ENCODE results near the gene CNTNAP2. TPM values are rescaled to one million over a fixed set of nuclear protein-coding genes. Genes with fewer than 3 reads are reported as not detected.

CNTNAP2 gene
- total RNA-seq, 1 experiment from 2014 or later, result 0.03 TPM

- TF ChIP-seq REST (IDR thresholded peaks at IDR 0.05; ENCODE audit: insufficient read depth in 1 of 2, low read depth in 2 of 2, low read length in 1 of 2), result no peak
- no peak for TF ChIP-seq POLR2AphosphoS5 (IDR thresholded peaks at IDR 0.05; ENCODE audit: low read depth, low read length)
- TF ChIP-seq TCF7L2 (IDR thresholded peaks at IDR 0.05; ENCODE audit: low read depth, low read length), result no peak
- TF ChIP-seq SIN3A (IDR thresholded peaks at IDR 0.05; ENCODE audit: borderline replicate concordance, insufficient read depth, low read depth, low read length), result no peak
- TF ChIP-seq CTCF (IDR thresholded peaks at IDR 0.05), result no peak
- CTCF ChIA-PET, result no interaction called here
- DNase-seq (ENCODE audit: low read depth, low spot score), result no peak
- no TSS peak for BruUV-seq (replicated peaks)
- no peaks in the 10 kb centered on the region for H3K36me3 ChIP-seq (ENCODE audit: control insufficient read depth, insufficient read depth, low read length)
- H3K4me3 ChIP-seq (ENCODE audit: low read depth in 2 of 2, low read length in 2 of 2), result no peak overlapping the region
- H3K27ac ChIP-seq (ENCODE audit: low read length), result no peak overlapping the region
- in situ Hi-C loops (cut with HindIII; ENCODE audit: low pct_unique_long_range_greater_than_20kb, low sequenced_read_pairs), result no loop called here
- no peak for ATAC-seq
- POLR2A ChIA-PET, result no interaction called here
- H3K27me3 ChIP-seq (ENCODE audit: control insufficient read depth, insufficient read depth, low read length), result peaks cover 20% of the 10 kb centered on the region
- no peaks in the 10 kb centered on the region for H3K9me3 ChIP-seq (ENCODE audit: control insufficient read depth, insufficient read depth, low read depth, low read length)
- intact Hi-C loops (cut with micrococcal nuclease; ENCODE audit: unreplicated experiment), result no loop called here
- no peaks in the 10 kb centered on the region for H3K4me1 ChIP-seq (ENCODE audit: control insufficient read depth, insufficient read depth, low read length)
These were observed 2278.0 kb downstream of the CNTNAP2 start for GRCh38 chr7:148394582-148394981.

GRCh38 chr7:148395352-148395811 lies 2278.8 kb downstream of the CNTNAP2 start:
- peaks cover 22% of the 10 kb centered on the region for H3K27me3 ChIP-seq (ENCODE audit: control insufficient read depth, insufficient read depth, low read length)
- intact Hi-C loops (cut with micrococcal nuclease; ENCODE audit: unreplicated experiment) (no loop called here), in situ Hi-C loops (cut with HindIII; ENCODE audit: low pct_unique_long_range_greater_than_20kb, low sequenced_read_pairs) (no loop called here)
- no TSS peak for BruUV-seq (replicated peaks)
- ChIA-PET POLR2A (no interaction called here), CTCF (no interaction called here)
- H3K27ac ChIP-seq (ENCODE audit: low read length), result no peak overlapping the region
- no peak for ATAC-seq
- no peak for DNase-seq (ENCODE audit: low read depth, low spot score)
- H3K4me3 ChIP-seq (ENCODE audit: low read depth in 2 of 2, low read length in 2 of 2), result no peak overlapping the region
- H3K36me3 ChIP-seq (ENCODE audit: control insufficient read depth, insufficient read depth, low read length), result no peaks in the 10 kb centered on the region
- no peaks in the 10 kb centered on the region for H3K4me1 ChIP-seq (ENCODE audit: control insufficient read depth, insufficient read depth, low read length)
- no peak for TF ChIP-seq REST (IDR thresholded peaks at IDR 0.05; ENCODE audit: insufficient read depth in 1 of 2, low read depth in 2 of 2, low read length in 1 of 2)
- no peak for TF ChIP-seq SIN3A (IDR thresholded peaks at IDR 0.05; ENCODE audit: borderline replicate concordance, insufficient read depth, low read depth, low read length)
- no peak for TF ChIP-seq TCF7L2 (IDR thresholded peaks at IDR 0.05; ENCODE audit: low read depth, low read length)
- no peak for TF ChIP-seq POLR2AphosphoS5 (IDR thresholded peaks at IDR 0.05; ENCODE audit: low read depth, low read length)
- no peak for TF ChIP-seq CTCF (IDR thresholded peaks at IDR 0.05)
- no peaks in the 10 kb centered on the region for H3K9me3 ChIP-seq (ENCODE audit: control insufficient read depth, insufficient read depth, low read depth, low read length)
